ENCODE measurements around the gene RASGRF2. TPM values are rescaled to one million over a fixed set of nuclear protein-coding genes. Genes with fewer than 3 reads are reported as not detected.
"Not testable (repeated sequence)": the region's sequence is repeated elsewhere in the genome, so short reads cannot be mapped to it uniquely, and the experiment has no call there.

RASGRF2 gene
- total RNA-seq, 4 donors from 2014 or later, result 1.8 to 4.1 (median 2.5) TPM

DNA sequence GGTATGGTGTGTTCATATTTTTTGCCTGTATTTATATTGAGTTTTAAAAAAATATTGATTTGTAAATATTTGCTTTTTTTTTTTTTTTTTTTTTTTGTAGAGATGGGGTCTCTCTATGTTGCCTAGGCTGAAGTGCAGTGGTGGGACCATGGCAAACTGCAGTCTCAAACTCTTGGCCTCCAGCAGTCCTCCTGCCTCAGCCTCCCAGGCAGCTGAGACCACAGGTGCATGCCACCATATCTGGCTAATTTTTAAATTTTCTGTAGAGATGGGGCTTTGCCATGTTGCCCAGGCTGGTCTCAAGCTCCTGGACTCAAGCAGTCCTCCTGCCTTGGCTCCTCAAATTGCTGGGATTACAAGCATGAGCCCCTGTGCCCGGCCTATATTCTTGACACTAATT lies 78.3 kb downstream of the RASGRF2 start:
- Histone ChIP-seq H3K4me3 (no peak overlapping the region), H3K27ac (no peak overlapping the region), H3K36me3 (no peaks in the 10 kb centered on the region), H3K4me1 (no peaks in the 10 kb centered on the region), H3K27me3 (no peaks in the 10 kb centered on the region), H3K9me3 (no peaks in the 10 kb centered on the region)
- DNase-seq (ENCODE audit: low spot score in 2 of 2), result no peak
- TF ChIP-seq EP300 (IDR thresholded peaks at IDR 0.05), result no peak
- TF ChIP-seq POLR2A (IDR thresholded peaks at IDR 0.05), result no peak
- WGBS, result 92% methylated on average over 1 of the region's 1 CpG

DNA sequence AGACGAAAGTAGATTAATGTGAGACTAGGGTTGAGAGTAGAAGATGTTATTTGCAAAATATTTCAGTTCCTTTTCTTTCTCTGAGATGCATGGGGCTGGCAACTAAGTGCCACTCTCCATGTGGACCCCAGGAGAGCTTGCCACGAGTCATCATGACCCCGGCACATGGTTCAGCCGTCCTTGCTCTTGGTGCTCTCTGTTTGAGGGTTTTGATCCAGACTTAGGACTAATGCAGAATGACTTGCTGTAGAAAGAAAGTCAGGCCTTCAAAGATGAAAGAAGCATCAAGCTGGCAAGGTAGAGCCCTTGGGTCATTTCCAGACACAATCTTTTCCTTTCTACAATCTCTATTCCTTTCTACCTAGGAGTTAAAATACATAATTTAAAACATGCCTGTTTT lies 84.7 kb downstream of the RASGRF2 start:
- Histone ChIP-seq H3K4me1 (no peaks in the 10 kb centered on the region), H3K4me3 (no peak overlapping the region), H3K27me3 (no peaks in the 10 kb centered on the region), H3K36me3 (no peaks in the 10 kb centered on the region), H3K9me3 (no peaks in the 10 kb centered on the region), H3K27ac (no peak overlapping the region)
- no peak for DNase-seq (ENCODE audit: low spot score in 2 of 2)
- TF ChIP-seq POLR2AphosphoS5 (IDR thresholded peaks at IDR 0.05) (no peak), POLR2A (IDR thresholded peaks at IDR 0.05) (no peak), EP300 (IDR thresholded peaks at IDR 0.05) (no peak)
- TF ChIP-seq, protein P1, sequence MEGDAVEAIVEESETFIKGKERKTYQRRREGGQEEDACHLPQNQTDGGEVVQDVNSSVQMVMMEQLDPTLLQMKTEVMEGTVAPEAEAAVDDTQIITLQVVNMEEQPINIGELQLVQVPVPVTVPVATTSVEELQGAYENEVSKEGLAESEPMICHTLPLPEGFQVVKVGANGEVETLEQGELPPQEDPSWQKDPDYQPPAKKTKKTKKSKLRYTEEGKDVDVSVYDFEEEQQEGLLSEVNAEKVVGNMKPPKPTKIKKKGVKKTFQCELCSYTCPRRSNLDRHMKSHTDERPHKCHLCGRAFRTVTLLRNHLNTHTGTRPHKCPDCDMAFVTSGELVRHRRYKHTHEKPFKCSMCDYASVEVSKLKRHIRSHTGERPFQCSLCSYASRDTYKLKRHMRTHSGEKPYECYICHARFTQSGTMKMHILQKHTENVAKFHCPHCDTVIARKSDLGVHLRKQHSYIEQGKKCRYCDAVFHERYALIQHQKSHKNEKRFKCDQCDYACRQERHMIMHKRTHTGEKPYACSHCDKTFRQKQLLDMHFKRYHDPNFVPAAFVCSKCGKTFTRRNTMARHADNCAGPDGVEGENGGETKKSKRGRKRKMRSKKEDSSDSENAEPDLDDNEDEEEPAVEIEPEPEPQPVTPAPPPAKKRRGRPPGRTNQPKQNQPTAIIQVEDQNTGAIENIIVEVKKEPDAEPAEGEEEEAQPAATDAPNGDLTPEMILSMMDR (IDR thresholded peaks at IDR 0.05), result no peak
- 84% methylated on average over 4 of the region's 4 CpGs for WGBS

DNA sequence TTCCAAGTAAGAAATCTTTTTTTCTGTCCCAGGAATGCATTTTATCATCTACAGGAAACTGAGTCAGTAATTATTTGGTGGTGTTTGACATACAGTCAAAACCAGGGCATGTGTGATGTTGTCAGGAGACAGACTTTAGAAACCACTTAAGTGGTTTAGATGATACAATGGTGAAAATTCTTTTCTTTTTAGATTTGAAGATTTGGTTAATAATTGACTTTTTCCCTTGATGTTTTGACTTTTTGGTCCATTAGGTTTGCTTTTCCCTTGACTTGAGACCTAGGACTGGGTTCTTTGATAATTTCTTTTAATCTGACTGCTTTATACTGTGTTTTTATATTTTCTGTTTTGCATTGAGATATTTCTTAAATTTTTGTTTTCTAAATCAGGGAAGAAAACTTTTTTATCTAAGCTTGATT lies 85.2 kb downstream of the RASGRF2 start:
- DNase-seq (ENCODE audit: low spot score in 2 of 2), result no peak
- H3K4me3 ChIP-seq, result no peak overlapping the region
- no peaks in the 10 kb centered on the region for H3K9me3 ChIP-seq
- H3K27me3 ChIP-seq, result no peaks in the 10 kb centered on the region
- no peaks in the 10 kb centered on the region for H3K36me3 ChIP-seq
- no peak overlapping the region for H3K27ac ChIP-seq
- TF ChIP-seq POLR2A (IDR thresholded peaks at IDR 0.05) (no peak), POLR2AphosphoS5 (IDR thresholded peaks at IDR 0.05) (no peak)
- TF ChIP-seq, protein P1 (IDR thresholded peaks at IDR 0.05), result no peak
- H3K4me1 ChIP-seq, result no peaks in the 10 kb centered on the region

DNA sequence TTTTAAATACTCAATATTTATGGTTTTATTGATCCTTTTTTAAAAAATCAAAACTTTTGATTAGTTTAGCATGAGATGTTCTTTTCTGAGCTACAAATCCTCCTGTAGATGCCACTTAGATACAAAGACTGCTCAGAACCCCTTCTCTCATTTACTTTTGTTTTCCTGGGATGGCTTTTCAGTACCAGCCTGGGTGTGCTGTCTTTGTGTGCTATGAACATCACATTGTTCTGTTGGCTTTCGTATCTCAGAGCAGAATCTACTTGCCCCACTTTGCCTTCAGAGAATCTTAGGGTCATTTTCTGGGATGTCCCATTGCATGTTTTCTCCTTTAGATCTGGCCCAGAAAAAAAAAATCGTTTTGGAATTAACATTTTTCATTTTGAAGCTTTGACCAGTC lies 85.9 kb downstream of the RASGRF2 start:
- DNase-seq (ENCODE audit: low spot score in 2 of 2), result no peak
- no peaks in the 10 kb centered on the region for H3K27me3 ChIP-seq
- H3K4me3 ChIP-seq, result no peak overlapping the region
- no peak overlapping the region for H3K27ac ChIP-seq
- TF ChIP-seq EP300 (IDR thresholded peaks at IDR 0.05) (no peak), POLR2A (IDR thresholded peaks at IDR 0.05) (no peak), POLR2AphosphoS5 (IDR thresholded peaks at IDR 0.05) (no peak)
- TF ChIP-seq, protein P1 (IDR thresholded peaks at IDR 0.05), result no peak
- H3K36me3 ChIP-seq, result no peaks in the 10 kb centered on the region
- WGBS, result 92% methylated on average over 2 of the region's 2 CpGs
- H3K9me3 ChIP-seq, result no peaks in the 10 kb centered on the region
- H3K4me1 ChIP-seq, result no peaks in the 10 kb centered on the region

DNA sequence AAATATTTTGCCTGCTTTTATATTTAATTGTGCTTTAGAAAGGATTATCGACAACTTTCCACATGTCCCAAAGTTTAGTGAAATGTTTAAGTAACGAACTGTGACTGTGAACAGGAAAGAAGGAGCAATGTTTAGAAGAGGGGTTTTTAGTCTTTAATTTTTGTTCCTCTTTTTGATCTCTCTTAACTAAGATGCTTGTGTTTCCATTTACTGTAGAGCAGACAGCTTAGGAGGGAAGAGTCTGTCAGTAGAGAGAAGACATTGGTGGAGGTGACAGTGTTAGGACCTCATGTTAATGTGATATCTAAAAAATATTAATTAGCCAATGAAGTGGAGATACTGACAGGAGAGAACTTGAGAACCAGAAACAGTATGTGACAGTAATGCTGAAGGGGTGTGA lies 92.2 kb downstream of the RASGRF2 start:
- no peak overlapping the region for H3K27ac ChIP-seq
- H3K4me3 ChIP-seq, result no peak overlapping the region
- 96% methylated on average over 2 of the region's 2 CpGs for WGBS
- H3K36me3 ChIP-seq, result no peaks in the 10 kb centered on the region
- H3K27me3 ChIP-seq, result no peaks in the 10 kb centered on the region
- no peak for DNase-seq (ENCODE audit: low spot score in 2 of 2)
- TF ChIP-seq, protein P1 (IDR thresholded peaks at IDR 0.05), result no peak
- TF ChIP-seq EP300 (IDR thresholded peaks at IDR 0.05), result no peak
- no peaks in the 10 kb centered on the region for H3K4me1 ChIP-seq
- no peaks in the 10 kb centered on the region for H3K9me3 ChIP-seq

DNA sequence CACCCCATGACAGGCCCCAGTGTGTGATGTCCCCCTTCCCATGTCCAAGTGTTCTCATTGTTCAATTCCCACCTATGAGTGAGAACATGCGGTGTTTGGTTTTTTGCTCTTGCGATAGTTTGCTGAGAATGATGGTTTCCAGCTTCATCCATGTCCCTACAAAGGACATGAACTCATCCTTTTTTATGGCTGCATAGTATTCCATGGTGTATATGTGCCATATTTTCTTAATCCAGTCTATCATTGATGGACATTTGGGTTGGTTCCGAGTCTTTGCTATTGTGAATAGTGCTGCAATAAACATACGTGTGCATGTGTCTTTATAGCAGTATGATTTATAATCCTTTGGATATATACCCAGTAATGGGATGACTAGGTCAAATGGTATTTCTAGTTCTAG lies 93.1 kb downstream of the RASGRF2 start:
- not testable (repeated sequence) for DNase-seq (ENCODE audit: low spot score in 2 of 2); H3K36me3 ChIP-seq; H3K27ac ChIP-seq; H3K4me3 ChIP-seq; H3K27me3 ChIP-seq; H3K9me3 ChIP-seq; H3K4me1 ChIP-seq
- 83% methylated on average over 2 of the region's 4 CpGs for WGBS

All from suprapubic skin (tissue), 4 donors.